Thyroid gland (tissue), 4 donors: ENCODE results near the gene SLC6A1. TPM values are rescaled to one million over a fixed set of nuclear protein-coding genes. Genes with fewer than 3 reads are reported as not detected.

Experiments
- DNase-seq, 2 donors: peaks; one replicate each; pipeline ENCODE4 v3.0.0-alpha.2; 2019
- H3K27ac ChIP-seq, 3 donors: fragments of 200-600 bp; sonication (generic); 1 replicate in 2 of 3; 2 replicates in 1 of 3; pipeline ENCODE4 v1.5.1; 2016 to 2019; ENCODE audit warnings: mild to moderate bottlenecking in 1 of 3, moderate library complexity in 1 of 3
- H3K27me3 ChIP-seq: fragments of 200-600 bp; sonication (generic); one replicate; pipeline ENCODE4 v1.5.1; 2019
- H3K36me3 ChIP-seq, 2 donors: fragments of 200-600 bp; sonication (generic); one replicate each; pipeline ENCODE4 v1.5.1; 2016 to 2019
- H3K4me1 ChIP-seq, 2 donors: fragments of 200-600 bp; sonication (generic); one replicate each; pipeline ENCODE4 v1.5.1; 2017 to 2019
- H3K4me3 ChIP-seq, 3 donors: fragments of 200-600 bp; sonication (generic); replicated peaks in 1 of 3; 1 replicate in 2 of 3; 2 replicates in 1 of 3; pipeline ENCODE4 v1.5.1; 2016; ENCODE audit warnings: mild to moderate bottlenecking in 1 of 3
- H3K9me3 ChIP-seq: fragments of 200-600 bp; sonication (generic); one replicate; pipeline ENCODE4 v1.5.1; 2017
- CTCF ChIP-seq, 6 experiments: fragments of 200-600 bp in 3 of 6; fragments of 450-650 bp in 3 of 6; sonication (generic) in 3 of 6; IDR thresholded peaks; one replicate each; pipeline ENCODE4 v1.5.1; 2016 to 2019; ENCODE audit warnings: antibody characterized with exemption in 6 of 6, mild to moderate bottlenecking in 2 of 6, inconsistent platforms in 1 of 6, moderate library complexity in 1 of 6
- POLR2A ChIP-seq, 2 donors: fragments of 450-650 bp; IDR thresholded peaks; one replicate each; pipeline ENCODE4 v1.6.1; 2017; ENCODE audit warnings: antibody characterized with exemption in 2 of 2, mild to moderate bottlenecking in 2 of 2, moderate library complexity in 1 of 2
- WGBS, 2 donors: methylation state at CpG; one replicate each; pipeline ENCODE4 v1.1.5; 2017; 5-methylcytosine and 5-hydroxymethylcytosine counted together
- intact Hi-C: fragments of 100-400 bp; cut with DNase I; formaldehyde crosslinking; loops from one replicate; pipeline ENCODE4 v1.15.1; 2023
- total RNA-seq, 4 donors: library from RNA; depleted of rRNA; stranded (reverse); fragments of >200 nt; gene quantifications; one replicate each; pipeline ENCODE4 v1.2.3, GENCODE V29; 2016

The SLC6A1 gene
- total RNA-seq, 4 donors from 2014 or later: 0.27 to 1.3 TPM; not detected in 2

- Histone ChIP-seq H3K4me3 (no peak overlapping the region), H3K27me3 (no peaks in the 10 kb centered on the region), H3K4me1 (no peaks in the 10 kb centered on the region), H3K9me3 (no peaks in the 10 kb centered on the region), H3K27ac (no peak overlapping the region), H3K36me3 (no peaks in the 10 kb centered on the region)
- intact Hi-C loops: no loop called here
- TF ChIP-seq CTCF (IDR thresholded peaks at IDR 0.05) (no peak), POLR2A (IDR thresholded peaks at IDR 0.05) (no peak)
- DNase-seq: no peak
- 79 to 82% methylated on average over 19 of the region's 19 CpGs for WGBS, 2 donors
These were observed 43.4 kb downstream of the SLC6A1 start for GRCh38 chr3:11035757-11036505.

DNA sequence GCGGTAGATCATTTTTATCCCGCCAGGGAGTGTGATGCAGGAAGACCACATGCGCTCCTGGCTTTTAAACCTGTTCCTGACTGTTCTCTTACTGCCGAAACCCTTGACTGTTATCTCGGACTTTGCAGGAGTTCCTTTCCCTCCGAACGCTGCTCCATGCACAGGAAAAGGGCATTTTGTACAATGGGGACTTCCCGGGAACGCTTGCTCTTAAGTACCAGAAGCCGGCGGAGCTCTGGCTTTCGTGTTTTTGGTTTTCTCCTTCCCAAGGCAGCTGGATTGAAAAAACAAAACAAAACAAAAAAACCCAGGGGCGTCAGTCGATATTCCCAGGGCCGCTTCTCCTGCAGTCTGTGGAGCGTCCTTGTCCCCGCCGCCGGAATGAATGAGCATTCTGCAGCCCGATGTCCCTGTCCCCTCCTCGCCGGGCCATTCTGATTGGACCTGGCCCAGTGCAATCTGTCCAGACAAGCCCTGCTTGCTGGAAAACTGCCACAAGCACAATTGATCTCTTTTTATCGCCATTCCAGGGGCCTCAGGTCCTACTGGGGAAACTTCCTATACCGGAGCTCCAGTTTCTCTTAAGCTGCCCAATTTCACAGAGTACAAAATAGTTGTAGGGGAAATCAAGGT is 44.8 kb downstream of the SLC6A1 start:
- intact Hi-C loops: no loop called here
- TF ChIP-seq POLR2A (IDR thresholded peaks at IDR 0.05): no peak
- TF ChIP-seq CTCF (IDR thresholded peaks at IDR 0.05): no peak
- Histone ChIP-seq H3K27ac (no peak overlapping the region), H3K4me3 (no peak overlapping the region), H3K27me3 (no peaks in the 10 kb centered on the region), H3K4me1 (no peaks in the 10 kb centered on the region), H3K36me3 (no peaks in the 10 kb centered on the region), H3K9me3 (no peaks in the 10 kb centered on the region)
- DNase-seq: no peak
- WGBS, 2 donors: 58 to 72% methylated on average over 24 of the region's 24 CpGs

- Histone ChIP-seq H3K27ac (no peak overlapping the region), H3K36me3 (no peaks in the 10 kb centered on the region), H3K4me3 (no peak overlapping the region), H3K9me3 (no peaks in the 10 kb centered on the region), H3K27me3 (no peaks in the 10 kb centered on the region), H3K4me1 (no peaks in the 10 kb centered on the region)
- TF ChIP-seq POLR2A (IDR thresholded peaks at IDR 0.05) (no peak), CTCF (IDR thresholded peaks at IDR 0.05) (no peak)
- no peak for DNase-seq
- WGBS, 2 donors: 87 to 88% methylated on average over 11 of the region's 11 CpGs
- intact Hi-C loops: no loop called here
These were observed 45.4 kb downstream of the SLC6A1 start for GRCh38 chr3:11037976-11038375.

GRCh38 chr3:11045536-11045935 is 53.0 kb downstream of the SLC6A1 start:
- DNase-seq: no peak
- H3K9me3 ChIP-seq: no peaks in the 10 kb centered on the region
- intact Hi-C loops: no loop called here
- no peaks in the 10 kb centered on the region for H3K4me1 ChIP-seq
- WGBS, 2 donors: 75 to 86% methylated on average over 5 of the region's 5 CpGs
- H3K27me3 ChIP-seq: no peaks in the 10 kb centered on the region
- no peaks in the 10 kb centered on the region for H3K36me3 ChIP-seq
- H3K27ac ChIP-seq: no peak overlapping the region
- TF ChIP-seq CTCF (IDR thresholded peaks at IDR 0.05) (no peak), POLR2A (IDR thresholded peaks at IDR 0.05) (no peak)
- H3K4me3 ChIP-seq: no peak overlapping the region

GRCh38 chr3:11047500-11047899 is 55.0 kb downstream of the SLC6A1 start:
- WGBS, 2 donors: 42 to 54% methylated on average over 2 of the region's 2 CpGs
- Histone ChIP-seq H3K4me1 (no peaks in the 10 kb centered on the region), H3K4me3 (no peak overlapping the region), H3K27ac (no peak overlapping the region), H3K27me3 (no peaks in the 10 kb centered on the region), H3K9me3 (no peaks in the 10 kb centered on the region), H3K36me3 (no peaks in the 10 kb centered on the region)
- DNase-seq: no peak
- intact Hi-C loops: no loop called here
- TF ChIP-seq POLR2A (IDR thresholded peaks at IDR 0.05) (no peak), CTCF (IDR thresholded peaks at IDR 0.05) (no peak)
